22Rv1 (cell line): Measurements from ENCODE around the gene RNASET2.

ENCODE experiments used
- ZFX ChIP-seq: fragments of 450-650 bp; IDR thresholded peaks from 2 replicates; pipeline ENCODE4 v1.6.1; 2017; ENCODE audit warnings: antibody characterized with exemption, borderline replicate concordance
- TF ChIP-seq, protein P1 (sequence below): fragments of 450-650 bp; IDR thresholded peaks from 2 replicates; pipeline ENCODE4 v1.5.1; 2017; ENCODE audit warnings: mild to moderate bottlenecking

DNA sequence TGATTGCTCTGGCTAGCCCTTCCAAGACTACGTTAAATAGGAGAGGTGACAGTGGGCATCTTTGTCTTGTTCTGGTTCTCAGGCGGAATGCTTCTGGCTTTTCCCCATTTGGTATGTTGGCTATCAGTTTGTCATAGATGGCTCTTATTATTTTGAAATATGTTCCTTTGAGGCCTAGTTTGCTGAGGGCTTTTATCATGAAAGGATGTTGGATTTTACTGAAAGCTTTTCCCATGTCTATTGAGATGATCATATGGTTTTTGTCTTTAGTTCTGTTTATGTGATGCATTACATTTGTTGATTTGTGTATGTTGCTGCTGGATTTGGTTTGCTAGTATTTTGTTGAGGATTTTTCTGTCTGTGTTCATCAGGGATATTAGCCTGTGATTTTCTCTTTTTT lies 9.9 kb upstream of the RNASET2 start:
- TF ChIP-seq, protein P1, sequence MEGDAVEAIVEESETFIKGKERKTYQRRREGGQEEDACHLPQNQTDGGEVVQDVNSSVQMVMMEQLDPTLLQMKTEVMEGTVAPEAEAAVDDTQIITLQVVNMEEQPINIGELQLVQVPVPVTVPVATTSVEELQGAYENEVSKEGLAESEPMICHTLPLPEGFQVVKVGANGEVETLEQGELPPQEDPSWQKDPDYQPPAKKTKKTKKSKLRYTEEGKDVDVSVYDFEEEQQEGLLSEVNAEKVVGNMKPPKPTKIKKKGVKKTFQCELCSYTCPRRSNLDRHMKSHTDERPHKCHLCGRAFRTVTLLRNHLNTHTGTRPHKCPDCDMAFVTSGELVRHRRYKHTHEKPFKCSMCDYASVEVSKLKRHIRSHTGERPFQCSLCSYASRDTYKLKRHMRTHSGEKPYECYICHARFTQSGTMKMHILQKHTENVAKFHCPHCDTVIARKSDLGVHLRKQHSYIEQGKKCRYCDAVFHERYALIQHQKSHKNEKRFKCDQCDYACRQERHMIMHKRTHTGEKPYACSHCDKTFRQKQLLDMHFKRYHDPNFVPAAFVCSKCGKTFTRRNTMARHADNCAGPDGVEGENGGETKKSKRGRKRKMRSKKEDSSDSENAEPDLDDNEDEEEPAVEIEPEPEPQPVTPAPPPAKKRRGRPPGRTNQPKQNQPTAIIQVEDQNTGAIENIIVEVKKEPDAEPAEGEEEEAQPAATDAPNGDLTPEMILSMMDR = no peak
- no peak for TF ChIP-seq ZFX
